HG03565 (cell line): Measurements from ENCODE around the gene PARVG.
"Not testable (repeated sequence)": the region's sequence is repeated elsewhere in the genome, so short reads cannot be mapped to it uniquely, and the experiment has no call there.

ENCODE experiments used
- ATAC-seq: cut with Tn5 transposase; IDR thresholded peaks from one replicate; pipeline ENCODE4 v1.9.1; 2021; ENCODE audit warnings: mild to moderate bottlenecking, moderate library complexity; ENCODE audit not compliant: unreplicated experiment

PARVG gene

GRCh38 chr22:44234372-44234771 lies 53.6 kb downstream of the PARVG start:
- ATAC-seq: not testable (repeated sequence)

GRCh38 chr22:44237290-44237689 lies 56.6 kb downstream of the PARVG start:
- no peak for ATAC-seq

GRCh38 chr22:44241121-44241520 lies 60.4 kb downstream of the PARVG start:
- ATAC-seq: not testable (repeated sequence)

GRCh38 chr22:44242946-44243724 lies 62.4 kb downstream of the PARVG start:
- no peak for ATAC-seq

GRCh38 chr22:44243761-44244160 lies 63.0 kb downstream of the PARVG start:
- no peak for ATAC-seq

GRCh38 chr22:44244265-44244822 lies 63.6 kb downstream of the PARVG start:
- no peak for ATAC-seq

- ATAC-seq: no peak
Observed at GRCh38 chr22:44245438-44245837, 64.7 kb downstream of the PARVG start.

GRCh38 chr22:44245867-44246266 lies 65.1 kb downstream of the PARVG start:
- no peak for ATAC-seq

GRCh38 chr22:44246615-44247326 lies 66.0 kb downstream of the PARVG start:
- no peak for ATAC-seq

GRCh38 chr22:44247346-44247745 lies 66.6 kb downstream of the PARVG start:
- ATAC-seq: no peak

GRCh38 chr22:44247923-44248892 lies 67.5 kb downstream of the PARVG start:
- no peak for ATAC-seq

GRCh38 chr22:44248926-44249325 lies 68.2 kb downstream of the PARVG start:
- ATAC-seq: no peak

- no peak for ATAC-seq
Observed at GRCh38 chr22:44249376-44250147, 68.8 kb downstream of the PARVG start.

- ATAC-seq: no peak
Observed at GRCh38 chr22:44254811-44255210, 74.1 kb downstream of the PARVG start.

- ATAC-seq: no peak
Observed at GRCh38 chr22:44256085-44256484, 75.4 kb downstream of the PARVG start.

GRCh38 chr22:44256556-44257485 lies 76.1 kb downstream of the PARVG start:
- no peak for ATAC-seq
